Smooth muscle cell of trachea (primary cell): ENCODE measurements around the gene RNU6-7. TPM values are rescaled to one million over a fixed set of nuclear protein-coding genes. Genes with fewer than 3 reads are reported as not detected.

Source experiments
- total RNA-seq: library from RNA; depleted of rRNA; stranded (reverse); fragments of >200 nt; gene quantifications from 2 replicates; pipeline ENCODE4 v1.2.1, GENCODE V29; 2014

The RNU6-7 gene
- not detected in 2 replicates for total RNA-seq

GRCh38 chr14:32201816-32202490 is at the start of gene RNU6-7:
Gene RNU6-7 (plus strand): TSS chr14:32202045.

GRCh38 chr14:32202998-32203882 is 1.4 kb downstream of the RNU6-7 start, which contains the start of gene RNU6-8:
Gene RNU6-8 (minus strand): TSS chr14:32203269.

Other genes starting within 250 kb of the RNU6-7 start
- 63.7 and 70.7 TPM in 2 replicates for gene ARHGAP5, start 124.7 kb upstream of the RNU6-7 start, total RNA-seq
- not detected in 2 replicates for gene RNU6-8, start 1.2 kb downstream of the RNU6-7 start, total RNA-seq
- gene AKAP6, start 127.3 kb downstream of the RNU6-7 start, total RNA-seq: 0.29 and 0.50 TPM in 2 replicates